RCC 7860 (cell line): Measurements from ENCODE around the gene S100A5.
A peak's percentile ranks its signal among the peaks of the same experiment; 100 is the strongest.
"Not testable (repeated sequence)": the region's sequence is repeated elsewhere in the genome, so short reads cannot be mapped to it uniquely, and the experiment has no call there.

Experiments
- DNase-seq: peaks from one replicate; pipeline ENCODE4 v3.0.0-alpha.2; 2015; ENCODE audit warnings: low spot score
- FAIRE-seq: peaks from 2 replicates; lab custom pipeline; 2012; peaks lifted over from hg19 to GRCh38; lab: Jason Lieb, UNC

Gene S100A5

GRCh38 chr1:153535242-153536011 lies 5.3 kb downstream of the S100A5 start, which contains the start of gene S100A6:
Gene S100A6 (minus strand): TSS chr1:153535991. CDS start chr1:153535339, 652 bp downstream.
- DNase-seq = peak; percentile 34
- no peak for FAIRE-seq

GRCh38 chr1:153534925-153535241 lies 5.9 kb downstream of the S100A5 start:
- FAIRE-seq (no peak), DNase-seq (no peak)

GRCh38 chr1:153534226-153534924 lies 6.4 kb downstream of the S100A5 start:
- FAIRE-seq = no peak
- DNase-seq = peak; percentile 55

- peak; percentile 88 for FAIRE-seq
- DNase-seq = peak; percentile 96
Observed at GRCh38 chr1:153533689-153534201, 7.0 kb downstream of the S100A5 start.

- DNase-seq (peak; percentile 30), FAIRE-seq (no peak)
Observed at GRCh38 chr1:153532769-153533599, 7.8 kb downstream of the S100A5 start.

GRCh38 chr1:153532181-153532580 lies 8.6 kb downstream of the S100A5 start:
- no peak for FAIRE-seq
- no peak for DNase-seq

GRCh38 chr1:153531638-153532037 lies 9.1 kb downstream of the S100A5 start:
- FAIRE-seq = no peak
- DNase-seq = no peak

- FAIRE-seq (no peak), DNase-seq (no peak)
Observed at GRCh38 chr1:153527683-153528040, 13.1 kb downstream of the S100A5 start.

- DNase-seq (no peak), FAIRE-seq (no peak)
Observed at GRCh38 chr1:153527023-153527682, 13.6 kb downstream of the S100A5 start.

- DNase-seq (no peak), FAIRE-seq (no peak)
Observed at GRCh38 chr1:153526132-153526543, 14.6 kb downstream of the S100A5 start.

GRCh38 chr1:153525088-153525728 lies 15.5 kb downstream of the S100A5 start:
- DNase-seq (no peak), FAIRE-seq (no peak)

- DNase-seq, FAIRE-seq: not testable (repeated sequence)
Observed at GRCh38 chr1:153522353-153523048, 18.2 kb downstream of the S100A5 start.

GRCh38 chr1:153521808-153522207 lies 18.9 kb downstream of the S100A5 start:
- not testable (repeated sequence) for DNase-seq, FAIRE-seq

- DNase-seq (no peak), FAIRE-seq (no peak)
Observed at GRCh38 chr1:153520818-153521476, 19.8 kb downstream of the S100A5 start.

- not testable (repeated sequence) for FAIRE-seq, DNase-seq
Observed at GRCh38 chr1:153520137-153520691, 20.5 kb downstream of the S100A5 start.

GRCh38 chr1:153519242-153519641 lies 21.5 kb downstream of the S100A5 start:
- no peak for DNase-seq
- FAIRE-seq = no peak

GRCh38 chr1:153515504-153516394 lies 25.0 kb downstream of the S100A5 start:
- FAIRE-seq (no peak), DNase-seq (no peak)

GRCh38 chr1:153513666-153514065 lies 27.1 kb downstream of the S100A5 start:
- DNase-seq (no peak), FAIRE-seq (no peak)
